Measurements from ENCODE around the gene BAZ2B. TPM values are rescaled to one million over a fixed set of nuclear protein-coding genes. Genes with fewer than 3 reads are reported as not detected.

Gene BAZ2B
- total and polyA plus RNA-seq, 9 of the 15 experiments (the other 6 are each of a cell fraction or from before 2014, with no cell fraction given) = 7.5 to 38.6 (median 19.8) TPM

DNA sequence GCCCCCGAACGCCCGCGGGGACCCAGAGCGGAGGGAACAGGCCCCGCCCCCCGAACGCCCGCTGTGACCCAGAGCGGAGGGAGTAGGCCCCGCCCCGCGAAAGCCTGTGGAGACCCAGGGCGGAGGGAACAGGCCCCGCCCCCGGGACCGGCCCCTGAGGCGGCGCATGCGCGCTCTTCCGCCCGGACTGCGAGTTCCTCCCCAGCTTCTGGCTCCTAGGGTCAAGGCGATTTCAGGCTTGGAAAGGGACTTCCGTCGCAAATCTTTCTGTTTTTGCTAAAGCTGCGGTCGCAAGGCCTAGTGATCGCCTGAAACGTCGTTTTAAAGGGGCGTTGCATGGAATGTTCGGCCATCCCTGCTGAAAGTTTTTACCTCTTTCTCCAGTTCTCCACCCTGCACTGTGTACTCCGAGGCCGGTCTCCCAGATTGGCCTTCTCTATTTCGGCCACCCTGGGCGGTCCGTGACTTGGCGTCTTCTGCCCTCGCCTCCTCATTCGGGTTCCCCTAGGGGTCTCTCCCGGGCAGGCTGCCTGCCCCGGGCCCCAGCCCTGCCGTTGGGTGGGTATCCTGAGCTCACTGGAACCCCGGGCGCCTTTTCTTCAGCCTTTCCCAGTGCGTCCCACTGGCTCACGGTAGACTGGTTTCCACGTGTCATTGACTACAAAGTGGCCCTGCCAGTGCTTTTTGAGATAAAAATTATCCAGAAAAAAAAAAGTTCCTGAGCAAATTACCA lies 329.5 kb downstream of the BAZ2B start (continued):
- peak; percentile 94 to 95 for TF ChIP-seq NRF1 (conservative IDR thresholded peaks at IDR 0.05 in 1 of 2, IDR thresholded peaks at IDR 0.05 in 1 of 2)
- peak; percentile 94 for TF ChIP-seq SUPT5H (IDR thresholded peaks at IDR 0.05)
- no peak for TF ChIP-seq CBX2 (IDR thresholded peaks at IDR 0.05; ENCODE audit: insufficient read depth, low read length, poor library complexity, severe bottlenecking)
- peak; percentile 45; the same call in 1 of the 2 replicates for TF ChIP-seq PHF21A (IDR thresholded peaks at IDR 0.05; ENCODE audit: borderline replicate concordance, low read depth)
- TF ChIP-seq ARID1B (IDR thresholded peaks at IDR 0.05) = peak; percentile 37; the same call in 1 of the 2 replicates
- TF ChIP-seq, protein P1, sequence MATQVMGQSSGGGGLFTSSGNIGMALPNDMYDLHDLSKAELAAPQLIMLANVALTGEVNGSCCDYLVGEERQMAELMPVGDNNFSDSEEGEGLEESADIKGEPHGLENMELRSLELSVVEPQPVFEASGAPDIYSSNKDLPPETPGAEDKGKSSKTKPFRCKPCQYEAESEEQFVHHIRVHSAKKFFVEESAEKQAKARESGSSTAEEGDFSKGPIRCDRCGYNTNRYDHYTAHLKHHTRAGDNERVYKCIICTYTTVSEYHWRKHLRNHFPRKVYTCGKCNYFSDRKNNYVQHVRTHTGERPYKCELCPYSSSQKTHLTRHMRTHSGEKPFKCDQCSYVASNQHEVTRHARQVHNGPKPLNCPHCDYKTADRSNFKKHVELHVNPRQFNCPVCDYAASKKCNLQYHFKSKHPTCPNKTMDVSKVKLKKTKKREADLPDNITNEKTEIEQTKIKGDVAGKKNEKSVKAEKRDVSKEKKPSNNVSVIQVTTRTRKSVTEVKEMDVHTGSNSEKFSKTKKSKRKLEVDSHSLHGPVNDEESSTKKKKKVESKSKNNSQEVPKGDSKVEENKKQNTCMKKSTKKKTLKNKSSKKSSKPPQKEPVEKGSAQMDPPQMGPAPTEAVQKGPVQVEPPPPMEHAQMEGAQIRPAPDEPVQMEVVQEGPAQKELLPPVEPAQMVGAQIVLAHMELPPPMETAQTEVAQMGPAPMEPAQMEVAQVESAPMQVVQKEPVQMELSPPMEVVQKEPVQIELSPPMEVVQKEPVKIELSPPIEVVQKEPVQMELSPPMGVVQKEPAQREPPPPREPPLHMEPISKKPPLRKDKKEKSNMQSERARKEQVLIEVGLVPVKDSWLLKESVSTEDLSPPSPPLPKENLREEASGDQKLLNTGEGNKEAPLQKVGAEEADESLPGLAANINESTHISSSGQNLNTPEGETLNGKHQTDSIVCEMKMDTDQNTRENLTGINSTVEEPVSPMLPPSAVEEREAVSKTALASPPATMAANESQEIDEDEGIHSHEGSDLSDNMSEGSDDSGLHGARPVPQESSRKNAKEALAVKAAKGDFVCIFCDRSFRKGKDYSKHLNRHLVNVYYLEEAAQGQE (IDR thresholded peaks at IDR 0.05; ENCODE audit: borderline replicate concordance) = no peak
- TF ChIP-seq, protein P1 (CRISPR knock-in tag; IDR thresholded peaks at IDR 0.05; ENCODE audit: low read depth) = no peak
- no peak for TF ChIP-seq ZFP30 (CRISPR knock-in tag; IDR thresholded peaks at IDR 0.05; ENCODE audit: borderline replicate concordance)
- no peak for TF ChIP-seq SOX6 (IDR thresholded peaks at IDR 0.05)
- TF ChIP-seq MLLT1 (IDR thresholded peaks at IDR 0.05) = peak; percentile 18 to 61; a peak in 1 of 4 replicates
- peak; percentile 85 for TF ChIP-seq ZNF175 (CRISPR knock-in tag; IDR thresholded peaks at IDR 0.05; ENCODE audit: low read depth)
- peak; percentile 95 for TF ChIP-seq ZFX (CRISPR knock-in tag; IDR thresholded peaks at IDR 0.05)
- peak; percentile 95 for TF ChIP-seq POLR2B (IDR thresholded peaks at IDR 0.05; ENCODE audit: low read depth, partially characterized antibody)
- peak; percentile 61; the same call in 1 of the 2 replicates for TF ChIP-seq HDAC2 (IDR thresholded peaks at IDR 0.05)
- peak; percentile 87 for TF ChIP-seq ZBTB17 (CRISPR knock-in tag; IDR thresholded peaks at IDR 0.05)
- no peak for TF ChIP-seq MAFG (tag; conservative IDR thresholded peaks at IDR 0.05)
- TF ChIP-seq CHAMP1 (IDR thresholded peaks at IDR 0.05) = 0 out of 2 replicates have a peak, but pooled peaks have one; percentile 18

All from K562 (cell line).